Lower lobe of right lung (tissue), 2 donors: Measurements from ENCODE around the gene LGALS7B. TPM values are rescaled to one million over a fixed set of nuclear protein-coding genes. Genes with fewer than 3 reads are reported as not detected.
A peak's percentile ranks its signal among the peaks of the same experiment; 100 is the strongest.

ENCODE experiments used
- ATAC-seq, 2 donors: fragments of 200-7000 bp; cut with Tn5 transposase; one replicate each; pipeline ENCODE4 v1.9.1; 2020 to 2022; ENCODE audit warnings: mild to moderate bottlenecking in 2 of 2, moderate library complexity in 2 of 2
- DNase-seq: peaks from one replicate; pipeline ENCODE4 v3.0.0-alpha.2; 2020
- H3K27ac ChIP-seq: fragments of 200-600 bp; one replicate; pipeline ENCODE4 v1.8.0; 2022
- H3K27me3 ChIP-seq: fragments of 200-600 bp; one replicate; pipeline ENCODE4 v1.8.0; 2022; ENCODE audit warnings: low read depth
- H3K36me3 ChIP-seq: fragments of 200-600 bp; one replicate; pipeline ENCODE4 v1.8.0; 2022; ENCODE audit warnings: mild to moderate bottlenecking
- H3K4me1 ChIP-seq: fragments of 200-600 bp; one replicate; pipeline ENCODE4 v1.8.0; 2022
- H3K4me3 ChIP-seq: fragments of 200-600 bp; one replicate; pipeline ENCODE4 v1.8.0; 2022; ENCODE audit warnings: mild to moderate bottlenecking
- H3K9me3 ChIP-seq: fragments of 200-600 bp; one replicate; pipeline ENCODE4 v1.8.0; 2022
- intact Hi-C: fragments of 100-400 bp; cut with DNase I; formaldehyde crosslinking; loops from one replicate; pipeline ENCODE4 v1.11.0; 2022
- total RNA-seq: library from RNA; stranded (reverse); fragmentation: NEBNext Ultra II Directional; extraction: Animal tissue kit (Norgen Biotek cat#: 25700); gene quantifications from one replicate; pipeline ENCODE4 v1.2.1, GENCODE V29; 2021
- TF ChIP-seq, protein P1 (sequence below): fragments of 200-600 bp; IDR thresholded peaks from one replicate; pipeline ENCODE4 v1.8.0; 2022; ENCODE audit warnings: antibody characterized with exemption, mild to moderate bottlenecking
- donor health status: DM: no; HTN: yes; CAD: no; lungs with severe emphysema.

Gene LGALS7B
- total RNA-seq, 1 donor from 2014 or later, result not detected

GRCh38 chr19:38799104-38799503 lies 10.1 kb downstream of the LGALS7B start:
- Histone ChIP-seq H3K4me3 (no peak overlapping the region), H3K27ac (no peak overlapping the region), H3K4me1 (no peaks in the 10 kb centered on the region), H3K27me3 (no peaks in the 10 kb centered on the region), H3K9me3 (no peaks in the 10 kb centered on the region), H3K36me3 (no peaks in the 10 kb centered on the region)
- DNase-seq (no peak), ATAC-seq (no peak)
- intact Hi-C loops, result no loop called here
- TF ChIP-seq, protein P1, sequence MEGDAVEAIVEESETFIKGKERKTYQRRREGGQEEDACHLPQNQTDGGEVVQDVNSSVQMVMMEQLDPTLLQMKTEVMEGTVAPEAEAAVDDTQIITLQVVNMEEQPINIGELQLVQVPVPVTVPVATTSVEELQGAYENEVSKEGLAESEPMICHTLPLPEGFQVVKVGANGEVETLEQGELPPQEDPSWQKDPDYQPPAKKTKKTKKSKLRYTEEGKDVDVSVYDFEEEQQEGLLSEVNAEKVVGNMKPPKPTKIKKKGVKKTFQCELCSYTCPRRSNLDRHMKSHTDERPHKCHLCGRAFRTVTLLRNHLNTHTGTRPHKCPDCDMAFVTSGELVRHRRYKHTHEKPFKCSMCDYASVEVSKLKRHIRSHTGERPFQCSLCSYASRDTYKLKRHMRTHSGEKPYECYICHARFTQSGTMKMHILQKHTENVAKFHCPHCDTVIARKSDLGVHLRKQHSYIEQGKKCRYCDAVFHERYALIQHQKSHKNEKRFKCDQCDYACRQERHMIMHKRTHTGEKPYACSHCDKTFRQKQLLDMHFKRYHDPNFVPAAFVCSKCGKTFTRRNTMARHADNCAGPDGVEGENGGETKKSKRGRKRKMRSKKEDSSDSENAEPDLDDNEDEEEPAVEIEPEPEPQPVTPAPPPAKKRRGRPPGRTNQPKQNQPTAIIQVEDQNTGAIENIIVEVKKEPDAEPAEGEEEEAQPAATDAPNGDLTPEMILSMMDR, result no peak

DNA sequence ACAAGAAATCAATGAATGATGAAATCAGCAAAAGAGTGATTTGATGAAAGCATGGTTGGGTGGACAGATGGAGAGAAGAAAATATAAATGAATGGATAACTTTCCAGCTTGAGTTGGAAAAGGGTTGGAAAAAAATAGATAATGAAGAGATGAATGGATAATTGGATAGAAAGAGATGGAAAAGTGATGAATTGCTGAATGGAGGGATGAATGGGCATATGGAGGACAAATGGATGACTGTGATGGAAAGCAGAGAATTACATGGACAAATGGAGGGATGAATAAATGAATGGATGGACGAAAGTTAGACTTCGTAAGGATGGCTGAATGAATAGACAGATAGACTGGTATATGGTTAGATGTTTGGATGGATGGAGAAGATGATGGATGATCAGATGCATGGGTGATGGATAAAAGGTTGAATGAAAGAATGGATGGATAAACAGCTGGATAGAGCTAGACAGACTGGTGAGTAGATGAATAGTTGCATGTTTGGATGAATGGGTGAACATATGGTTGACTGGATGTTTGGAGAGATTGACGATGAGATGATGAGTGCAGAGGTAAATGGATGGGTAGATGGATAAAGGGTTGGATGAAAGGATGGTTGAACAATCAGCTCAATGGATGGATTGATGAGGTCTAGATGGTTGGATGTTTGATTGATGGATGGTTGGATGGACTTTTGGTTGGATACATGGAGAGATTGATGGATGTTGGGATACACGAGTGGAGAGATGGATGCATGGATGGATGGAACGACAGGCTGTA lies 11.8 kb downstream of the LGALS7B start:
- Histone ChIP-seq H3K27me3 (no peaks in the 10 kb centered on the region), H3K4me1 (no peaks in the 10 kb centered on the region), H3K9me3 (no peaks in the 10 kb centered on the region), H3K36me3 (no peaks in the 10 kb centered on the region), H3K4me3 (no peak overlapping the region), H3K27ac (no peak overlapping the region)
- intact Hi-C loops, result no loop called here
- DNase-seq (no peak), ATAC-seq (no peak)
- TF ChIP-seq, protein P1, result no peak

DNA sequence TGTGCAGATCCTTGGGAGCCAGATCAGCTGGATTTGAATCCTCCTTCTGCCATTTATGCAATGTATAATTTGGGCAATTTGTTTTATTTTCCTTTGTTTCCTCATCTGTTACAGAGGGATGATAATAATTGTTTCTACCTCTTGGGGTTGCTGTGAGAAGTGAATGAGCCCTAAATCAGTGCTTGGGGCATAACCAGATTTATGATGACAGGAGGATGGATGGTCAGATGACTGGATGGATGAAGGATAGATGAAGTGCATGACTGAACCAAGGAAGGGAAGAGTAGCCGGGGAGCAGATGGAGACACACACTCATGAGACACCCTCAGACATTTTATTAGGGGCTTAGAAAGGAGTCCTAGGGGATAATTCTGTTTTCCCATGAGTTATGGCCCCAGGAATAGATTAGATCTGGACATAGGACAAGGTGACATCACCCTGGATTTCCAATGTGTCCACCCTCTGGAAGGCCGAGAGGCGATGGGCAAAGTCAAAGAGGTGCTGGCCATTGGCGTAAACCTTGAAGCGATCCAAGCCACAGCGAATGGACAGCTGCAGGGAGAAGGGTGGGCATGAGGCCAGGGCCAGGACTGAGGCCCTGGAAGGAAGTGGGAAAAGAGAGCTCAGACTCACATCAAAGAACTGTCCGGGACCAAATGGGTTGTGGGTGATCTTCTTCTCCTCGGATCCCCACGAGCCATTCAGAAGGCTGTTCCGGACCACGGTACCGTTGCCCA lies 12.5 kb downstream of the LGALS7B start:
- ATAC-seq, result no peak
- intact Hi-C loops, result no loop called here

GRCh38 chr19:38803543-38803942 lies 14.5 kb downstream of the LGALS7B start:
- Histone ChIP-seq H3K9me3 (no peaks in the 10 kb centered on the region), H3K36me3 (no peaks in the 10 kb centered on the region), H3K4me1 (peaks cover 5% of the 10 kb centered on the region), H3K27me3 (no peaks in the 10 kb centered on the region), H3K27ac (no peak overlapping the region), H3K4me3 (no peak overlapping the region)
- TF ChIP-seq, protein P1, result no peak
- DNase-seq (no peak), ATAC-seq (no peak)
- intact Hi-C loops, result no loop called here

More for the DNA sequence above, 12.5 kb downstream of the LGALS7B start:
- TF ChIP-seq, protein P1, result no peak
- DNase-seq, result no peak
- Histone ChIP-seq H3K9me3 (no peaks in the 10 kb centered on the region), H3K27ac (no peak overlapping the region), H3K27me3 (no peaks in the 10 kb centered on the region), H3K4me1 (no peaks in the 10 kb centered on the region), H3K4me3 (no peak overlapping the region), H3K36me3 (no peaks in the 10 kb centered on the region)

DNA sequence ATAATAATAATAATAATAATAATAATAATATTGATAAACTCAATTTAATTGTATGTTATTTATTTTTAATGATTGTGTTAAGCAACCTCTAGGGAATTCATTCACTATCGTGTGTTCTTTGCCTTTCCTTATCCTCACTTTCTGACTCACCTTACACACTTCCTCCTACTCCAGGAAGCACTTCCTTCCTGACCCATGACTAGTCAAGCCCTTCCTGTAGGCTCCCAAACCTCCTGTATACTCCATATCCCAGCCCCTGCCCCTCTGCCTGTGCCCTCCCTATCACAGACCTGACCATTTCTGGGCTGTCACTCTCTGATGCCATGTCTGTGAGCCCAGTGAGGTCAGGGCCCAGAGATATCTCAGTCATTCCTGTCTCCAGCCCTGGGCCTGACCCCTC lies 16.2 kb downstream of the LGALS7B start:
- no peak overlapping the region for H3K4me3 ChIP-seq
- ATAC-seq (peak in 1 of 2 donors; percentile 26), DNase-seq (no peak)
- no peak overlapping the region for H3K27ac ChIP-seq
- intact Hi-C loops, result no loop called here
- TF ChIP-seq, protein P1, result no peak
- H3K4me1 ChIP-seq, result peaks cover 8% of the 10 kb centered on the region
- H3K27me3 ChIP-seq, result no peaks in the 10 kb centered on the region
- no peaks in the 10 kb centered on the region for H3K36me3 ChIP-seq
- H3K9me3 ChIP-seq, result no peaks in the 10 kb centered on the region
